ENCODE results near the gene GGT5.
A peak's percentile ranks its signal among the peaks of the same experiment; 100 is the strongest.

GGT5 gene

GRCh38 chr22:24181088-24181995, 63.5 kb downstream of the GGT5 start, which contains the start of gene SUSD2:
Gene SUSD2 (plus strand): TSS chr22:24181487. CDS start chr22:24181520, 33 bp downstream.
- no peak for DNase-seq

- DNase-seq, result no peak
Measured at GRCh38 chr22:24180316-24181087, 64.4 kb downstream of the GGT5 start.

- DNase-seq, result no peak
Measured at GRCh38 chr22:24179478-24180210, 65.2 kb downstream of the GGT5 start.

- no peak for DNase-seq
Measured at GRCh38 chr22:24178502-24179440, 66.1 kb downstream of the GGT5 start.

GRCh38 chr22:24178021-24178431, 66.9 kb downstream of the GGT5 start:
- DNase-seq, result no peak

- no peak for DNase-seq
Measured at GRCh38 chr22:24177456-24177855, 67.4 kb downstream of the GGT5 start.

- no peak for DNase-seq
Measured at GRCh38 chr22:24177045-24177444, 67.8 kb downstream of the GGT5 start.

GRCh38 chr22:24176630-24177029, 68.3 kb downstream of the GGT5 start:
- DNase-seq, result no peak

GRCh38 chr22:24176040-24176439, 68.8 kb downstream of the GGT5 start:
- no peak for DNase-seq

GRCh38 chr22:24175160-24175808, 69.6 kb downstream of the GGT5 start:
- DNase-seq, result peak; percentile 81

- DNase-seq, result no peak
Measured at GRCh38 chr22:24171822-24172221, 73.1 kb downstream of the GGT5 start.

- DNase-seq, result no peak
Measured at GRCh38 chr22:24170632-24171031, 74.2 kb downstream of the GGT5 start.

GRCh38 chr22:24170188-24170587, 74.7 kb downstream of the GGT5 start:
- DNase-seq, result no peak
